CD4-positive, CD25-positive, alpha-beta regulatory T cell (primary cell): Measurements from ENCODE around the gene HIP1R. TPM values are rescaled to one million over a fixed set of nuclear protein-coding genes. Genes with fewer than 3 reads are reported as not detected.

Source experiments
- ATAC-seq, 2 donors: fragments of 150-1000 bp; cut with Tn5 transposase; one replicate each; pipeline ENCODE4 v1.10.0; 2021; ENCODE audit warnings: low read depth in 2 of 2, moderate number of reproducible peaks in 2 of 2, moderate library complexity in 1 of 2
- DNase-seq, 3 donors: peaks; one replicate each; pipeline versions ENCODE4 v3.0.0 to v3.0.0-alpha.2; 2012 to 2022; ENCODE audit warnings: mixed read lengths in 1 of 3
- H3K27ac ChIP-seq: one replicate; pipeline ENCODE4 v1.7.0; 2013; ENCODE audit warnings: mild to moderate bottlenecking, low read length; ENCODE audit not compliant: insufficient read depth, poor library complexity, severe bottlenecking
- H3K27me3 ChIP-seq: one replicate; pipeline ENCODE4 v1.7.0; 2013; ENCODE audit warnings: low read length; ENCODE audit not compliant: control insufficient read depth, insufficient read depth
- H3K36me3 ChIP-seq: one replicate; pipeline ENCODE4 v1.7.0; 2013; ENCODE audit warnings: mild to moderate bottlenecking, low read length, moderate library complexity; ENCODE audit not compliant: control insufficient read depth, insufficient read depth
- H3K4me1 ChIP-seq: 2 replicates; pipeline ENCODE4 v1.7.0; 2013; ENCODE audit warnings: mild to moderate bottlenecking, low read length; ENCODE audit not compliant: insufficient read depth, control insufficient read depth, poor library complexity, severe bottlenecking
- H3K4me3 ChIP-seq: one replicate; pipeline ENCODE4 v1.7.0; 2013; ENCODE audit warnings: low read depth, mild to moderate bottlenecking, low read length, moderate library complexity
- H3K9me3 ChIP-seq, 2 experiments: 1 replicate in 1 of 2; 2 replicates in 1 of 2; pipeline ENCODE4 v1.7.0; 2013; ENCODE audit warnings: low read length in 2 of 2, mild to moderate bottlenecking in 1 of 2, moderate library complexity in 1 of 2; ENCODE audit not compliant: control insufficient read depth in 2 of 2
- H3K27ac Mint-ChIP-seq, 3 donors: one replicate each; pipeline ENCODE4 v1.8.0; 2020 to 2022; ENCODE audit warnings: mild to moderate bottlenecking in 3 of 3, mixed read lengths in 3 of 3, moderate library complexity in 2 of 3
- H3K27me3 Mint-ChIP-seq: one replicate; pipeline ENCODE4 v1.8.0; 2022; ENCODE audit warnings: mild to moderate bottlenecking, mixed read lengths
- H3K36me3 Mint-ChIP-seq: one replicate; pipeline ENCODE4 v1.8.0; 2020; ENCODE audit warnings: mixed read lengths
- H3K4me1 Mint-ChIP-seq, 4 donors: one replicate each; pipeline ENCODE4 v1.8.0; 2020 to 2022; ENCODE audit warnings: mixed read lengths in 4 of 4, mild to moderate bottlenecking in 1 of 4
- H3K4me3 Mint-ChIP-seq, 4 donors: one replicate each; pipeline ENCODE4 v1.8.0; 2020 to 2022; ENCODE audit warnings: mild to moderate bottlenecking in 4 of 4, mixed read lengths in 4 of 4, moderate library complexity in 3 of 4
- H3K9me3 Mint-ChIP-seq, 7 donors: one replicate each; pipeline ENCODE4 v1.8.0; 2020 to 2022; ENCODE audit warnings: mixed read lengths in 7 of 7, mild to moderate bottlenecking in 3 of 7, moderate library complexity in 2 of 7
- polyA plus RNA-seq, 4 donors: library from polyadenylated mRNA; unstranded; fragments of 300-500 nt; fragmentation: Illumina TruSeq; gene quantifications; one replicate each; pipeline ENCODE4 v1.2.3, GENCODE V29; 2021
- total RNA-seq: library from RNA; stranded (reverse); gene quantifications from one replicate; pipeline ENCODE4 v1.2.3, GENCODE V29; 2022

The HIP1R gene
- total and polyA plus RNA-seq, 5 donors from 2014 or later, result 3.8 to 56.0 (median 5.5) TPM

DNA sequence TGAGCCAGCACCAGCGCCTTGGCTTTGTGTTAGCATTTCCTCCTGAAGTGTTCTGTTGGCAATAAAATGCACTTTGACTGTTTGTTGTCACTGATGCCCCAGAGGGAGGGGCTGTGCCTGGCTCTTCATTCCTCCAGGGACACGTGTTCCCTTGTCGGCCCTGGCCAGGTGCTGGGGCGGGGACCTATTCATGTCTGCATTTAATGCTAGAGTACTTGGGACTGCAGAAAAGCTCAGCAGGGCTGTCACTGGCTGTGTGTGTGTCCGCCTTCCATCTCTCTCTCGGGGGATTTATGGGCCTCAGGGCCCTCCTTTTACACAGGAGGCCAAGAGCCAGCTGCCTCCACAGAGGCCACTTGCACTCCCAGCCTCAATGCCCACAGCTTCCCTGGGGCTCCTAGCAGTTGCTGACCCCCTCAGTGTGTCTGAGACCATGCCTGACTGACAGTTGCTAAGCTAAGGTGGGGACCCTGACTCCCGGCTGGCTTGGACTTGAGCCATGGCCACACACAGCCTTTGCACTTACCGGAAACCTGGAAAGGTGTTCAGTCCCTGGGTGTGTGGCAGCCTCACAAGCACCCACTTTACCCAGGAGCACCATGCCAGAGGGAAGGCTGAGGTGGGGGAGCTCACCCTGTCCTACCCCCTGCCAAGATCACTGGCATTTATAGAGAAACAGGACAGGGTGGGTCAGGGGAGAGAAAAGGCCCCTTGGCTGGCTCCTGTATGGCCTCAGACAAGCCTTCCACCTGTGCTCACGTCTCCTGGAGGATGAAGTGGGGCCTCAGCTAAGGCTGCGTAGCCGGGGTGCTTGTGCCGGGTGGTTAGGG lies 27.8 kb downstream of the HIP1R start:
- peaks cover 6% of the 10 kb centered on the region for H3K4me1 ChIP-seq
- DNase-seq, result no peak
- H3K4me3 Mint-ChIP-seq, result peak overlapping the region in 1 of 4 donors; percentile 78
- peak overlapping the region in 1 of 3 donors; percentile 11 for H3K27ac Mint-ChIP-seq
- no peaks in the 10 kb centered on the region for H3K27me3 ChIP-seq
- H3K36me3 Mint-ChIP-seq, result peaks cover 10% of the 10 kb centered on the region
- peaks cover 25% of the 10 kb centered on the region for H3K36me3 ChIP-seq
- ATAC-seq, result no peak
- H3K4me3 ChIP-seq, result no peak overlapping the region
- no peaks in the 10 kb centered on the region for H3K9me3 ChIP-seq
- H3K9me3 Mint-ChIP-seq, result no peaks in the 10 kb centered on the region
- H3K27me3 Mint-ChIP-seq, result no peaks in the 10 kb centered on the region
- no peak overlapping the region for H3K27ac ChIP-seq
- peaks cover 0 to 8% (median 3%) of the 10 kb centered on the region in 4 donors for H3K4me1 Mint-ChIP-seq

DNA sequence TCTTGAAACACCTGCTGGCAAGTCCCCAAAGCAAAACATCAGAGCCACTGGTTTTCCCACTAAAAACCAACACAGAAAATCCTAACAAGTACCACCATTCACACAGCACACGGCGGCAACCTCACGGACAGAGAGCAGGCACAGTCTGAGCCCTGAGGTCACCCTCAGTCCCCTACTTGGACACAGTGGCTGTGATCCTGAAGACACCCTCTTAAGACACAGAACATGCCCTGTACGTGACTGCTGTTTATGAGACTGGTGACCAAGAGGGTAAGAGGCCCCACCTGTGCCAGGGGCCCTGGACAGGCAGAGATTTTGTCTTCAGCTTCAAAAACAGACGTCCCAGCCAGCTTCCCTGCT lies 29.6 kb downstream of the HIP1R start:
- peaks cover 6% of the 10 kb centered on the region for H3K4me1 ChIP-seq
- H3K27me3 Mint-ChIP-seq, result no peaks in the 10 kb centered on the region
- no peak overlapping the region for H3K27ac ChIP-seq
- H3K27me3 ChIP-seq, result no peaks in the 10 kb centered on the region
- ATAC-seq, result no peak
- H3K9me3 ChIP-seq, result no peaks in the 10 kb centered on the region
- H3K36me3 Mint-ChIP-seq, result peaks cover 24% of the 10 kb centered on the region
- peak overlapping the region in 1 of 4 donors; percentile 53 for H3K4me3 Mint-ChIP-seq
- H3K9me3 Mint-ChIP-seq, result no peaks in the 10 kb centered on the region
- peaks cover 3 to 21% (median 9%) of the 10 kb centered on the region in 4 donors for H3K4me1 Mint-ChIP-seq
- H3K4me3 ChIP-seq, result no peak overlapping the region
- DNase-seq, result no peak
- H3K36me3 ChIP-seq, result peaks cover 41% of the 10 kb centered on the region
- H3K27ac Mint-ChIP-seq, result no peak overlapping the region

DNA sequence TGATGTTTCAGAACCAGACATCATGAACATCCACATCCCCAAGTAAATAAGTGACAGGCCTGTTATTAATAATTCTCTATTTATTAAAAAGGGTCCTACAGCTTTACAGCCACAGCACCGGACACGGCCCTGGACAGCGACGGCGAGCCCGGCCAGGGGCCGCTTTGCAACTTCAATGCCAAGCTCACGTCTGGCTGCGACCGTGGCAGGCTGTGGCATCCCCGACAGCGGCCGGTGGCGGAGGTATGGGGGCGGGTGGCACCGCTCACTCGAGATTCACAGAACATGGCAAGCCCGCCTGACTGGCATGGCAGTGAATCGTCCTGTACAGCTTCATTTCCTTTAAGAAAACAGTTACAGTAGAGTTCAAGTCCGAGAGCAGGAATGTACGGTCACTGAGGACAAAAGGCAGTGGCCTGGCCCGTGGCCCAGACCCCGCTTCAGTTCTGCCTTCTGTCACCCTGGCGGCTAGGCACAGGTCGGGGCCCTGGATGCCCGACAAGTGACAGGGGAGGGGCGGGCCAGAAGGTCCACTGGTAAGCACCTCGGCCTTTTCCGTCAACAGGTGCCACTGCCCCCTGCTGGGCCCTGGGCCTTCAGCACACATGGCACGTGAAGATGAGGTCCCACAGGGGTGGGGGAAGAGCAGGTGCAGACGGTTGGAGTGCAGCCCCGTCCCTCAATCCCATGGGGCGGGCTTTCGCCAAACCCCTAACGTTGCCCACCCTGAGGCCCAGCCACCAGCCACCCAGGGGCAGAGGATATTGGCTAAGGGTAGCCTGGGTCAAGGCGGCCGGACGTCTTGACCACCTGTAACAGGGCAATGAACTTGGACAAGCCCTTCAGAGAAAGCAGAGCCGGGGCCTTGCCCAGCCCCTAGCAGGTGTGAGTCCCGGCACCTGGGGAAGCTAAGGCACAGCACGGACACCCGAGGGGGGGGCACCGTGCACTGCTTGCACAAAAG lies 30.3 kb downstream of the HIP1R start:
- peaks cover 29% of the 10 kb centered on the region for H3K36me3 Mint-ChIP-seq
- no peak for DNase-seq
- peaks cover 4 to 22% (median 8%) of the 10 kb centered on the region in 4 donors for H3K4me1 Mint-ChIP-seq
- peaks cover 6% of the 10 kb centered on the region for H3K4me1 ChIP-seq
- H3K27me3 ChIP-seq, result no peaks in the 10 kb centered on the region
- no peak overlapping the region for H3K4me3 ChIP-seq
- peaks cover 47% of the 10 kb centered on the region for H3K36me3 ChIP-seq
- H3K4me3 Mint-ChIP-seq, result peak overlapping the region in 2 of 4 donors; percentile 24 to 53
- no peak overlapping the region for H3K27ac Mint-ChIP-seq
- no peaks in the 10 kb centered on the region for H3K9me3 ChIP-seq
- H3K27me3 Mint-ChIP-seq, result no peaks in the 10 kb centered on the region
- H3K9me3 Mint-ChIP-seq, result no peaks in the 10 kb centered on the region
- no peak overlapping the region for H3K27ac ChIP-seq
- ATAC-seq, result no peak

DNA sequence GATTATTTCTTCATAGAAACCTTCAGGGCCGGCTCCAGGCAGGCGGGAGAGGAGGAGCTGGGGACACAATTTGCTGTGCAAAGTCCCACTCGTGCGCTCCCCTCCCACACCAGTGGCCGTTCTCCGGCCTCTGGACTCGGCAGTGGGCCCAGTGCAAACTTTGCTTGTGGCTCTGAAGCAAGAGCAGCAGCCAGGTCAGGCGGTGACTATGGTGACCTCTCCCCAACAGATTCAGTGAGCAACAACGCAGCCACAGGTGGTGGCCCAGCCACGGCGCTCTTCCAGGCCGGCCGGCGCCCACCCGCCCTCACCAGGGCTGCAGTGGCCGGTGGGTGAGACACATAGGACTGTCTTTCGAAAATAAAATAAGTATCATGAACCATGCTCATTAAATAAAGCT lies 31.1 kb downstream of the HIP1R start:
- H3K27me3 Mint-ChIP-seq, result no peaks in the 10 kb centered on the region
- Histone ChIP-seq H3K4me1 (peaks cover 15% of the 10 kb centered on the region), H3K36me3 (peaks cover 52% of the 10 kb centered on the region), H3K9me3 (no peaks in the 10 kb centered on the region), H3K4me3 (no peak overlapping the region), H3K27ac (no peak overlapping the region), H3K27me3 (no peaks in the 10 kb centered on the region)
- H3K27ac Mint-ChIP-seq, result no peak overlapping the region
- no peak overlapping the region for H3K4me3 Mint-ChIP-seq
- H3K4me1 Mint-ChIP-seq, result peaks cover 5 to 30% (median 11%) of the 10 kb centered on the region in 4 donors
- ATAC-seq (no peak), DNase-seq (no peak)
- H3K36me3 Mint-ChIP-seq, result peaks cover 32% of the 10 kb centered on the region
- no peaks in the 10 kb centered on the region for H3K9me3 Mint-ChIP-seq

DNA sequence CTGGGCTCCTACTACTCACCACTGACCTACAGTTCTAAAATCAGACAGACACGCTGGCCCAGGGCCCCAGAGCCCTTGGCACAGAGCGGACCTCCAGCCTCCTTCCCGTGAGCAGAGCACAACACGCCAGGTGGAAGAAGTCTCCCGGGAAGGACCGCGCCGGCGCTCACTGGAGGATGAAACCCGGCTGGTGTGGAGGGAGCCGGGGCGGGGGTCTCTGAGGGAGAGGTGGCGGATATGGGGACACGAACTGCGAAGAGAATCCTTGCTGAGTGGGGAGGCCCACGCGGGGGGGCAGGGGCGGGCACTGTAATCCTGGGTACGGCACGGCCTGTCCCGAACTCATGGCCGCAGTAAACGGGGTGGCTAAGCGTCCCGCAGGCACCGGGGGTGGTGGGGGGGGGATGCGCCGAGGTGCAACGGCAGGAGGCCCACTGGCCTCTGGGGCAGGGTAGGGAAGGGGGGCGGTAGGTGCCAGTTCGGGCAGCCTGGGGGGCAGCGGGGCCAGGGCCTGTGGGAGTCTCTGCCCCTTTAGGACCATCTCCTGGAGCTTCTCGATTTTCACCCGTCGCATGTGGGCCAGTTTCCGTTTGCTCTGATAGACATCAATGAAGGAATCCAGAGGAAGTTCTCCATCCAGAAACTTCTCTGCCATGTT lies 31.8 kb downstream of the HIP1R start:
- DNase-seq, result no peak
- Mint-ChIP-seq H3K27me3 (no peaks in the 10 kb centered on the region), H3K9me3 (no peaks in the 10 kb centered on the region), H3K27ac (no peak overlapping the region), H3K4me1 (peaks cover 10 to 37% (median 16%) of the 10 kb centered on the region in 4 donors), H3K4me3 (no peak overlapping the region), H3K36me3 (peaks cover 32% of the 10 kb centered on the region)
- Histone ChIP-seq H3K36me3 (peaks cover 52% of the 10 kb centered on the region), H3K4me3 (no peak overlapping the region), H3K27me3 (no peaks in the 10 kb centered on the region), H3K4me1 (peaks cover 21% of the 10 kb centered on the region), H3K27ac (no peak overlapping the region), H3K9me3 (no peaks in the 10 kb centered on the region)
- ATAC-seq, result no peak

DNA sequence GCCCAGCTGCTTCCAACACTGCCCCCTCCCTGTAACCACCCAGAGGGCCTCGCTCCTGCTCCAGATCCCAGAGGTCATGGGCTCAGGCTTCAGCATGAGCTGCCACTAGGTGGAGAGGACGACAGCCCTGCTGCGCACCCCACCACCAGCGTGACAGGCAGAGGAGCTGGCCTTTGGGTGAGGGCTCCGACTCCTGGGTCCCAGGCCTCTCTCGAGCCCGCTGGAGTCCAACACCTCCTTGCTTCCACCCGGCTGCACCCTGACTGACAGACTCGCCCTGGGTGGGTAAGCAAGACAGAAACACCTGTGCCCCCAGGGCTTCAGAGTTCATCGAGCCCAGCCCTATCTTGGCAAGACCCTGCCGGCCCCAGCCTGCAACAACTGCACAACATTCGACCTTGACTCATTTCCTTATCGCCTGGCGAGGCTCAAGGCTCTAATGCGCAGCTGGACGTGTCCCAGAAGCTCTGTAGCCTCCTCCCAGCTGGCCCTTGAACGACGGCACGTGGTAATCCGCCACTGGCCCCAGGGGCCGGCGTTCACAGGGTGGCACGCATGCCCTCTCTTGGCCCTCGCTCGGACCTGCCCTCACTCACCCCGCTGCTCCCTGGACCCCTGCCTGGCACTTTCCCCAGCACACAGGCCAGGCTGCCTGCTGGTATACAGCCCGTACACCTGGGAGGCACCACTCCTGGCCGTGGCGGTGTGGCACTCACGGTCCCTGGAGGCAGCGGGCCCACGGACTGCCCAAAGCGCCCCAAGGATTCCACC lies 32.6 kb downstream of the HIP1R start:
- H3K9me3 Mint-ChIP-seq, result no peaks in the 10 kb centered on the region
- H3K36me3 Mint-ChIP-seq, result peaks cover 32% of the 10 kb centered on the region
- no peak for ATAC-seq
- H3K4me1 Mint-ChIP-seq, result peaks cover 11 to 45% (median 24%) of the 10 kb centered on the region in 4 donors
- H3K27me3 Mint-ChIP-seq, result no peaks in the 10 kb centered on the region
- Histone ChIP-seq H3K4me3 (no peak overlapping the region), H3K36me3 (peaks cover 52% of the 10 kb centered on the region), H3K27me3 (no peaks in the 10 kb centered on the region), H3K9me3 (no peaks in the 10 kb centered on the region), H3K27ac (no peak overlapping the region), H3K4me1 (peaks cover 29% of the 10 kb centered on the region)
- no peak overlapping the region for H3K4me3 Mint-ChIP-seq
- no peak for DNase-seq
- H3K27ac Mint-ChIP-seq, result no peak overlapping the region
